HG03045 (cell line): ENCODE results near the gene ABTB2.

Source experiments
- ATAC-seq: cut with Tn5 transposase; IDR thresholded peaks from one replicate; pipeline ENCODE4 v1.9.1; 2021; ENCODE audit warnings: mild to moderate bottlenecking, moderate library complexity; ENCODE audit not compliant: unreplicated experiment

Gene ABTB2

GRCh38 chr11:34296412-34296811 lies 61.4 kb downstream of the ABTB2 start:
- ATAC-seq, result no peak

DNA sequence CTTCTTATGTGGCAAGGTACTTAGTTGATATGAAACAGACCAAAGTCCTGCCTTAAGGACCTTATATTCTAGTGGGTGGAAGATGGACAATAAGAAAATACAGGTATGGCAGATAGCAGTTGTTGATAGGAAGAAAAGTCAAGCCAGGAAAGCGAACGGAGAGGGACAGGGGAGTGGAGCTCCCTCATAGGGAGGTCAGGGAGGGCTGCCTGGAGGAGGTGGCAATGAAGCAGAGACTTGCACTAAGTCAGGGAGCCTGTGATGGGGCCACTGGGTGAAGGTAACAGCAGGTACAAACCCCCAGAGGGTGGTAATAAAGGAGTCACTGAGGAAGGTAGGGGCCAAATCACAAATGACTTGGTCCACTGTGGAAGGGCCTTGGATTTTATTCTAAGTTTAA lies 65.3 kb downstream of the ABTB2 start:
- ATAC-seq, result no peak

- no peak for ATAC-seq
Measured at GRCh38 chr11:34292111-34292510, 65.7 kb downstream of the ABTB2 start.

- no peak for ATAC-seq
Measured at GRCh38 chr11:34290926-34291325, 66.9 kb downstream of the ABTB2 start.

DNA sequence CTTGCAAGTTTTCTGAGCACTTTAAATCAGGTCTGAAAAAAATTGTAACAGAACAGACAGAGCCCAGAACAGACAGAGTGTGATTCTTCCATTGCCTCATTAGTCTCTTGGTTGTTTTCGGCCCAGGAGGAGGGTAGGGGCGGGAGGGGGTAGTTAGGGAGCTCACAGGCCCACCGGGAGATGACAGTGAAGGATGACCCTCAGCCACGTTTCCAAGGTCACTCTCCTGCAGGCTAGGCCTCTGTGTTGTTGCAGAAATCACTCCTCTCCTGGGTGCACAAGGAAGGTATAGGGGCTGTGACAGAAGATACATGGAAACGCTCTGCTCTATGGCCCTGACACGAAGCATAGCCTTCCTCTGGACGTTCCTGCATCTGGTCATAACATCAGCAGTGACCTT lies 69.3 kb downstream of the ABTB2 start:
- ATAC-seq, result no peak

DNA sequence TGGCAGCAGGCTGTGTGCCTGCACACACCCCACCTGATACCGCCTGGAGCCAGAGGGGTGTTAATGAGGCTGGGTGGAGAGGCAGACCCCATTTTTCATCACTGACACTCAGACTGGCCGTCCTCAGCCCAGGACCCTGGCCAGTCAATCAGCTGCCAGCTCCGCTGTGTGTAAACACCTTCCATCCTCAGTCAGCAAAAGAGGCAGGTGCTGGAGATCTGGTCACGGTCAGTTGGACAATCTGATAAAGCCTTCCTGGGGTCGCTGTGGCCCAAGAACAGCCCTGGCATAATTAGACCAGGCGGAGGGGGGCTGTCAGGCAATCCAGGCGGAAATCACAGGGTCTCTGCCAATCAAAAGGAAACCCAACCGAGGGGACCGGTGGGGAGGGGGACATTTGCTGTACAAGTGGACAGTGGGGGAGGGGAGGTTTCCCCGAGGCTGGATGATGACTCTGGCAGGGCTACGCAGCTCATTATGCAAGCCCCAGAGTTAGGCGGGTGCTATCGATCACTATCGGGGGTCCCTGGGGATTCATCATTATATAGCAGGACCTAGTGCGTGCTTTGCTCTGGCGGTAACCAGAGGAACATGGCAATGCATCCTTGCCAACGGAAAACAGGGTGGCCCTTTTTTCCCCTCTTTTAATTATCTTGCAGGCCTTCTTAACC lies 72.9 kb downstream of the ABTB2 start:
- ATAC-seq, result no peak

GRCh38 chr11:34284156-34284555 lies 73.7 kb downstream of the ABTB2 start:
- ATAC-seq, result no peak

DNA sequence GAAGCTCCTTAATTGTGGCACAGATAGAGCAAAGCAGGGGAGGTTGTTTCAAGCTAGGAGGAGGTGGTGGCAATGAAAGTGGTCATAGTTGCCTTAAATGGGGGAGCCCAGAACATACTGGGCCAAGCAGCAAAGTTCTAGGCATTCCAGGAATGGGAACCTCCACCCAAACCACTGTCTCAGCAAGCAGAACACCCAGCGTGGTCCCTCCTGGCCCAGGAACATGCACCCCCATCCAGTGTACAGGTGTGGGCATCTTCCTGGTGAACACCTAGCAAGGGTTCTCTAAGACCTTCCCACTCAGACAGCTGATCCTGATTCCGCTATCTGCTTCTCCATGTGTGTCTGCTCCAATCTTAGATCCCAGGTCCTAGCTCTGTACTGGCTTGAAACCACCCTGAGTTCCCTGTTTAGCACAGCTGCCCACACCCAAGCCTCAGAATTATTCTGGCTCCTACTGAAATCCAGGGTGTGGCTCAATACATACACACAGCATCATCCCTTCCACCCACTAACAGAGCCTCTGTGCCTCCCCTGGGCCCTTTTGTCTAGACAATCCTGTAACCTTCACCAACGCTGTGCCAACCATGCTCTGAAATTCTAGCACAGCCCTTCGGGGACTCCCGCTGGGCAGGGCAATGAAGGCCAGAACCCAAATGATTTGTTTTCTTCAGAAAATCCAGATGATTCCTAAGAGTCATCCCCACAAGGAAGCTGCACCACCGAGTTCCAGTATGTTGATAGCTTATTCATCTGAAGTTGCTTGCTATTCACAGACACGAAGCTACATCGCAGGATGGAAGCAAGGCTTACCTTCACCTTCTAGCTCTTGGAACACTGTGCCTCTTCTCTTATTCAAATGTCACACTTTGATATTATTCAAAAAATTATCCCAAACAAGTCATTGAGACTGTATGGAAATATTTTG lies 76.6 kb downstream of the ABTB2 start:
- ATAC-seq, result no peak

GRCh38 chr11:34278693-34279297 lies 79.0 kb downstream of the ABTB2 start:
- ATAC-seq, result no peak

DNA sequence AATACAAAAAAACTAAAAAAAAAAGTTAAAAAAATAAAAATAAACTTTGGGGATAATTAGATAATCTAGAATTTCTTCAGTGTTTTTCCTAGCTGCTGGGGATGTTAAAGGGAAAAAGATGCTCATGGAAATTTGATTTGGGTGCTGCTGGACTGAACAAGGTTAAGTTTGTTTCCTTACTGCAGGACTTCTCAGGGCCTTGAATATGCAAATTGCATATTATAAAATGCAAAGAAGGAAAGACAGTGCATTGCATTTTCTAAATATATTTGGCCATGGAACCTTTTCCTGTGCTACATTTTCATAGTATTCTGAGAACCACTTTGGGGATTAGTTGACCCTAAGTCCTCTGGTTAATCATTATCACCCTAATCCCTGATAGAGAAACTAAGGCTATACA lies 79.6 kb downstream of the ABTB2 start:
- ATAC-seq, result no peak

DNA sequence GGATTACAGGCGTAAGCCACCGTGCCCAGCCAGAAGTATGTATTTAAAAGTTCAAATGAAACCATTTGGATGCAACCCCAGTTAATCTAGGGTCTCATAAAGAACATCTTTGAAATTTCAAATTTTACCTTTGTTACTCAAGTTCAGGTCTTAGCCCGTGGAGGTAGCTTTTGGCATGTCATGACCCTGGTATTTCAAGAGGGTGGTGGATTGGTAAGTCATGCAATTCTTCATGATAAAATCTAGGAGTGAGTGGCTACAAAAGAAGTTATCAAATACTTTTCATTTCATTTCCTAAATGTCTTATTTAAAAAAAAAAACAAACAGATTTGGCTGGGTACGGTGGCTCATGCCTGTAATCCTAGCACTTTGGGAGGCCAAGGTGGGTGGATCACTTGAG lies 80.6 kb downstream of the ABTB2 start:
- ATAC-seq, result no peak

DNA sequence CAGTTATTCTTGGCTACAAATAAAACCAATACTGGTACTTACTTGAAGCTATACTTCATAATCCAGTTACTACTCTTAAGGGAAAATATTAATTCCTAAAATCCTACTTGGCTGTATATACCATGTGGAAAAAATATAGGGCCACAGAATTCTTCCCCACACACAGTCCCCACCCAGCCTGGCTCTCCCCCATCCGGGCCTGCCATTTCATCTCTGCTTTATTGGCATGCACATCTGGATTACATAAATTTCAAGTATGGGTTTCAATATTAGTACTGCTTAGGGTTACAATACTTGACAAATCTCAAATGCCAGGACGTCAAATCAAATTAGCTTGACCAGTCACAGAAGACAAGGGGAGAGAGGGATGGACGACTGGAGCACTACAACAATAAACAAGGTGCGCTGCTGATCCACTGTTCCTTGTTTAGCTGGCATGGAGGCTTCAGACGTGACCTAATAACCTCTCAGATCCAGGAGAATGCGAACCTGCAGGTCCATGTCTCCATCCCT lies 81.4 kb downstream of the ABTB2 start:
- no peak for ATAC-seq

DNA sequence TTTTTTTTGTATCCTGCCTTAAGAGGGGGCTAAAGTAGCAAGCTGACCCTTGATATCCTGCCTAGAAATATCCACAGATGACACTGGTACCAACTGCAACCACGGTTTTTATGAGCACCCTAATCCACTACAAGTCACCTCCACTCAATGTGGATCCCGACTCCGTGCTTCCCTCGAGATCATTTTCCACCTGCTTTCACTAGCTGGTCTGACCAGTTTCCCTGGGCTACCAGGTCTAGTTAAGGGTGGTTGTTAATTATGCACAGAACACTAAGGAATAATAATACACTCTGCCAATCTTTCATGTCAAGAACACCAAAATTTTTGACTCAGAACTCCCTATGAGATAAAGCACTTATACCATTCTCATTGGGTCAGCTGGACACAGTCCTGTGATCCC lies 82.3 kb downstream of the ABTB2 start:
- no peak for ATAC-seq

DNA sequence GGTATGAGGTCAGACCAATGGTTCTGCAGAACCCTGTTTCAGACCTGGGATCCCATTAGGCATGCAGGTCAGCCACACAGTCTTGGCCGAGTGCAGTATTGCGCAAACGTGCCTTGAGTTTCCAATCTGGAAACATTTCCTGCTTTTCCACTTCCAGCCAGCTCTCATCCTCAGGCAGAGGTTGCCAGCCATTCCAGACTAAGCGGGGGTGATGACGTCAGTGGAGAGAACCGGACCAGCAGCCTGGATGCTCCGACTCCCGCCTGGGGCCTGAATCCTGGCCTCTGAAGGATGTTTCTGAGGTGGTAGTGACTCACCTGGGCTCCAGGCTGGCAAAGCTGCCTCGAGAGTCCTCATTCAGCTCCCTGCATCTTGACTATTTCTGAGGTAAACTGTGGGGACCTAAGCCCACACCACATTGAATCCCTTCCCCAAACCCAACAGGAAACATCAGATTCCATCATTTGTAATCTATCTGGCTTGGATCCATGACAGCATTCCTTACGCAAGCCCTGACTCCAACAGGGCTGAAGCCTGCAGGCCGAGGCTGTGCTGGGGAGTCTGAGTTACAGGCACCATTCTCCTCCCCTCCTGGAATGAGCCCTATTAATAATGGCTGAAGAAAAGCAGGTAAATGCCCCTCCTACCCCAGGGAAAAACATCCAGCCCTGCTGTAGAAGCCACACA lies 83.0 kb downstream of the ABTB2 start:
- no peak for ATAC-seq

DNA sequence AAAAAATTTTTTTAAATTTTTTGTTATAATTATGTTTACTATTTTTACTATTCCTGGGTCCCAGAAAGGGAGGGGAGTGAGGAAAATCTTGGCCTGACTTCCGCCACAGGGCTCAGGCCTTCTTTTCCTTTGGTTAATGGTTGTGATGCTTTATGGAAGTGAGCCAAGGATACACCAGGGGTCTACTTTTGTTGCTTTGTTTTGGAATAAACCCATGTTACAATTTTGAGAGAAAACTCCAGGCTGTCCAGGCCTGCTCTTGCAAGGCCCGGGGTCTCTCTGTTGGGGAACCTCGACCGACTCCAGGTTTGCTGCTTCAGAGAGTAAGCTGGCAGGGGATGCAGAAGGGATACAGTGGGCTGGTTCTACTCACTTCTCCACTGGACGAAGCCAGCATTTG lies 84.7 kb downstream of the ABTB2 start:
- ATAC-seq, result no peak

- ATAC-seq, result no peak
Measured at GRCh38 chr11:34271727-34272126, 86.1 kb downstream of the ABTB2 start.

DNA sequence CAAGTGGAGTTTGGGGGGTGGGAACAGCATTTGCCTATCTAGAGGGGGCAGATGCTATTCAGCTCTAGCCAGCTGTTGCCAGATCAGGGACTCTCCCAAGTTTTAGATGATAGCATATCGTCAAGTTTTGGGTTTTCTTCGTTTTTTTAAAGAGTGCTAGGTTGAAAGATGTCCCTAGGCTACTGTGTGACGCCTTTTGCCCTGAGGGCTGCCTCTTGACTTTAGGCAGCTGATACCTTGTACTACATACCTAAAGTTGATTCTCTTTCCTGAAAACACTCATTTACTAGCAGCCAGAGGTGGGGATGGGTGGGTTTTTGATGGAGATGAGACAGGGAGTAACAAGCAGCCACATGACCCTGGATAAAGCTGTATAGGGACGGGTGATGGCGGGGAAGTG lies 87.1 kb downstream of the ABTB2 start:
- no peak for ATAC-seq

DNA sequence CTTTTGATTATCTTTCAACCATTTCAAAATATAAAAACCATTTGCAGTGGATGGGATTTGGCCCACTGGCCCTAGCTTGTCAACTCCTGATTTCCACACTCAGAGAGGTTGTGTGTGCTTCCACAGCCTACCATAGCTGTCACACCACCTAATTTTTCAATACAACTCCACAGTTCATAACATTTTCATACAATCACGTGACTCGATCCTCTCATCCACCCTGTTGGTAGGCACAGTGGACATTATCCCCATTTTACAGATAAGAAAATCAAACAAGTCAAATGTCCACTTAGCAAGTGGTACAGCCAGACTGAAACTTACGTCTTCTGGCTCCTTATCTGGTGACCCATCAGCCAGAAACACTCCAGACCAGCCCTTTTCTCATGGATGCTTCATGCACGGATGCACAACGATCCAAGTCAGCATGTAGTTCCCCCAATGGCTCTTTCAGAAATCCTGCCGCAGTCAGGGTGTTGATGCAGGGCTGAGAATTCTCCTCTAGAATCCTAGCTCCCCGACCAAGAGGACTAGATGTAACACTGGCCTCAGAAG lies 88.0 kb downstream of the ABTB2 start:
- no peak for ATAC-seq

DNA sequence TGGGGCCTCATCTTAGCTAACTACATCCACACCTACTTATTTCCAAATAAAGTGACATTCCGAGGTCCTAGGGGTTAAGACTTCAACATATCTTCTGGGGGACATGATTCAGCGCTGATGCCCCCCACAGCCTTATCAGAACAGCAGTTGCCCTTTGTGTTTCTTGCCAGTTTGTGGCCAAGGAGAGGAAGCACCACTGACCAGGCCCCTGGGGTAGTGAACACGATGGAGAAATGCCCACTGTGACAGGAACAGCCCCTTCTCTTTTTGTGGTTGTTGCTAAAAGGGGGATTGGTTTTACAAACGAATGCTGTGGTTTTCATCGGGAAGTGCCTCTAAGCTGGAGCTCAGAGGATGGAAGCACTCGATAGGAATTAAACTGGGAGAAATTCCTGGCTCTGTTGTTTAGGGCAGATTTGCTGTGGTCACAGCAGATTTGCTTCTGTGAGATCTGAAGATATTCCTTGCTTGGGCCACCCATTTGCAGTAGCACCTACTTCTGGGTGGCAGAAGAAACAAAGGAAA lies 88.8 kb downstream of the ABTB2 start:
- no peak for ATAC-seq

GRCh38 chr11:34267417-34267816 lies 90.4 kb downstream of the ABTB2 start:
- ATAC-seq, result no peak

GRCh38 chr11:34267013-34267412 lies 90.8 kb downstream of the ABTB2 start:
- ATAC-seq, result no peak
